ENCODE data around the gene ECT2L. TPM values are rescaled to one million over a fixed set of nuclear protein-coding genes. Genes with fewer than 3 reads are reported as not detected.

The ECT2L gene
- total and polyA plus RNA-seq, 2 of the 4 experiments (the other 2 are of a cell fraction) = not detected

DNA sequence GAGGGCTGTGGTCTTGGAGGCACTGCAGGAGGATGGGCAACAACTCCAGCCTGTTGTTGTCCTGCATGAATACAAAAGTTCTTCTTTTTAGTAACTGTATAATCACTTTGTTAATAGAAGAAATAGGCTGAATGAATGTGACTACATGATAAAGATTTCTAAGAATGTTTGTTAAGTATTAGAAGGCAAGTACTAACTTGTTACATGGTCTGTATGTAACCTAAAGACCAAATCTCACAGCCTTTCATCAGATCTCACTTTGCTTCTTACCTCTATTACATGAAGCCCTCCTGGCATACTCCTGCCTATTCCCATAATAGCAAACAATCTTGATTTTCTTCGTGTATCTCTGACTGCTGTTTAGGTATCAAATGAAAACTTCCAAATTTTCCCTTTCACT, 118.8 kb downstream of the ECT2L start:
- no peak overlapping the region for H3K23ac ChIP-seq (ENCODE audit: low read depth, low read length)
- no peak overlapping the region for H2BK20ac ChIP-seq (ENCODE audit: low read depth, low read length)
- DNase-seq (peak; percentile 1), ATAC-seq (ENCODE audit: low read depth) (no peak)
- peaks cover 1% of the 10 kb centered on the region; the same call in 1 of the 2 replicates for H3K4me1 ChIP-seq (ENCODE audit: control insufficient read depth, insufficient read depth, low read length)
- ChIA-PET CTCF (no interaction called here), POLR2A (ENCODE audit: unreplicated experiment) (no interaction called here)
- H4K5ac ChIP-seq (ENCODE audit: low read depth, low read length) = no peak overlapping the region; the same call in 1 of the 2 replicates
- no peak overlapping the region for H3K4ac ChIP-seq (ENCODE audit: low read depth, low read length)
- no peaks in the 10 kb centered on the region; a peak in 1 of 4 replicates for H3K79me1 ChIP-seq (ENCODE audit: low read depth in 1 of 2, low read length in 2 of 2)
- WGBS, 2 experiments (ENCODE audit: extremely low coverage in 2 of 2, insufficient read length in 1 of 2) = 88% methylated on average over 1 of the region's 1 CpG; no CpG with 5 or more reads in 1 of the 2 experiments
- in situ Hi-C loops (cut with MboI; ENCODE audit: low sequenced_read_pairs) (no loop called here), dilution Hi-C loops (cut with HindIII; ENCODE audit: low sequenced_read_pairs, unreplicated experiment) (no loop called here), intact Hi-C loops (cut with micrococcal nuclease) (no loop called here)
- H2BK120ac ChIP-seq (ENCODE audit: low read depth, low read length) = no peak overlapping the region
- BruUV-seq (replicated peaks) = no TSS peak
- no peak overlapping the region for H3K4me2 ChIP-seq (ENCODE audit: low read depth, low read length)
- no peak overlapping the region for H3K9ac ChIP-seq (ENCODE audit: low read depth, low read length)
- no peak overlapping the region for H3K14ac ChIP-seq (replicated peaks; ENCODE audit: low read depth, low read length)
- no peak overlapping the region for H2BK5ac ChIP-seq (ENCODE audit: low read depth, low read length, poor library complexity, severe bottlenecking)
- H4K91ac ChIP-seq (ENCODE audit: insufficient read depth, low read depth, low read length) = no peak overlapping the region
- no peak overlapping the region for H2BK15ac ChIP-seq (ENCODE audit: low read depth, low read length)
- no peak overlapping the region for H3K27ac ChIP-seq (ENCODE audit: insufficient read depth, low read length)
- no peak overlapping the region; the same call in 1 of the 2 replicates for H3K18ac ChIP-seq (ENCODE audit: low read depth, low read length)
- H3K4me3 ChIP-seq (ENCODE audit: insufficient read depth, low read depth, low read length) = no peak overlapping the region
- no peak overlapping the region for H4K8ac ChIP-seq (ENCODE audit: low read depth in 2 of 2, low read length in 2 of 2)
- H3K36me3 ChIP-seq (ENCODE audit: control insufficient read depth, insufficient read depth, low read length) = peaks cover 31% of the 10 kb centered on the region
- H2AFZ ChIP-seq (replicated peaks; ENCODE audit: low read length, poor library complexity) = no peak overlapping the region
- TF ChIP-seq SMC3 (IDR thresholded peaks at IDR 0.05; ENCODE audit: low read depth, low read length) = no peak
- no peak for TF ChIP-seq NFE2L2 (IDR thresholded peaks at IDR 0.05; ENCODE audit: low read depth, low read length)
- no peak for TF ChIP-seq USF2 (IDR thresholded peaks at IDR 0.05; ENCODE audit: low read depth, low read length)
- TF ChIP-seq, protein P1, sequence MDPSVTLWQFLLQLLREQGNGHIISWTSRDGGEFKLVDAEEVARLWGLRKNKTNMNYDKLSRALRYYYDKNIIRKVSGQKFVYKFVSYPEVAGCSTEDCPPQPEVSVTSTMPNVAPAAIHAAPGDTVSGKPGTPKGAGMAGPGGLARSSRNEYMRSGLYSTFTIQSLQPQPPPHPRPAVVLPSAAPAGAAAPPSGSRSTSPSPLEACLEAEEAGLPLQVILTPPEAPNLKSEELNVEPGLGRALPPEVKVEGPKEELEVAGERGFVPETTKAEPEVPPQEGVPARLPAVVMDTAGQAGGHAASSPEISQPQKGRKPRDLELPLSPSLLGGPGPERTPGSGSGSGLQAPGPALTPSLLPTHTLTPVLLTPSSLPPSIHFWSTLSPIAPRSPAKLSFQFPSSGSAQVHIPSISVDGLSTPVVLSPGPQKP (IDR thresholded peaks at IDR 0.05; ENCODE audit: borderline replicate concordance, low read depth, low read length) = no peak
- no peak for TF ChIP-seq BHLHE40 (IDR thresholded peaks at IDR 0.05; ENCODE audit: low read depth, low read length)
- TF ChIP-seq MAZ (IDR thresholded peaks at IDR 0.05; ENCODE audit: borderline replicate concordance, low read depth, low read length) = no peak
- TF ChIP-seq RCOR1 (IDR thresholded peaks at IDR 0.05; ENCODE audit: insufficient replicate concordance, low read length) = no peak
- H3K56ac ChIP-seq (ENCODE audit: extremely low read depth, insufficient read depth, low read length) = no peak overlapping the region
- no peak overlapping the region for H2AK5ac ChIP-seq (ENCODE audit: low read depth, low read length)
- no peak overlapping the region for H2AK9ac ChIP-seq (replicated peaks; ENCODE audit: low read depth, low read length, poor library complexity)
- no peaks in the 10 kb centered on the region for H3K27me3 ChIP-seq (ENCODE audit: control insufficient read depth, insufficient read depth, low read length)
- H3K9me1 ChIP-seq (ENCODE audit: insufficient read depth, low read length) = peaks cover 5% of the 10 kb centered on the region
- H3K9me3 ChIP-seq (ENCODE audit: control insufficient read depth, insufficient read depth, low read length) = no peaks in the 10 kb centered on the region
- H4K20me1 ChIP-seq (ENCODE audit: insufficient read depth, low read length) = no peaks in the 10 kb centered on the region
